ENCODE results near the gene REG3A. TPM values are rescaled to one million over a fixed set of nuclear protein-coding genes. Genes with fewer than 3 reads are reported as not detected.

The REG3A gene
- total RNA-seq: not detected
- not detected for polyA plus RNA-seq (ENCODE audit: insufficient read depth, low read depth, low replicate concordance)
- long read RNA-seq, donor 1: 0 reads
- long read RNA-seq, donor 2: 0 reads

- no peaks in the 10 kb centered on the region for H3K4me1 ChIP-seq
- intact Hi-C loops (cut with DNase I; ENCODE audit: low total_unique reads): no loop called here
- H3K36me3 ChIP-seq (ENCODE audit: low read depth, missing control alignments): no peaks in the 10 kb centered on the region
- no peaks in the 10 kb centered on the region for H3K9me3 ChIP-seq
- H3K27ac ChIP-seq: no peak within 1 kb of the TSS
- H3K27me3 ChIP-seq: no peaks in the 10 kb centered on the region
- TF ChIP-seq POLR2A (IDR thresholded peaks at IDR 0.05) (no peak), CTCF (IDR thresholded peaks at IDR 0.05) (no peak)
- no peak for DNase-seq
- H3K4me3 ChIP-seq: no peak within 1 kb of the TSS
These were observed at the start of gene REG3A for GRCh38 chr2:79159653-79160052. Gene REG3A, minus strand, starts transcription at chr2:79159753. Its CDS starts 348 bp downstream, at chr2:79159405.

GRCh38 chr2:79200762-79201161, 41.2 kb upstream of the REG3A start:
- TF ChIP-seq POLR2A (IDR thresholded peaks at IDR 0.05): no peak
- no peak for TF ChIP-seq CTCF (IDR thresholded peaks at IDR 0.05)

GRCh38 chr2:79191816-79192215, 32.3 kb upstream of the REG3A start:
- intact Hi-C loops (cut with DNase I; ENCODE audit: low total_unique reads): no loop called here
- H3K27ac ChIP-seq: no peak overlapping the region
- TF ChIP-seq CTCF (IDR thresholded peaks at IDR 0.05): no peak
- no peak for TF ChIP-seq POLR2A (IDR thresholded peaks at IDR 0.05)
- H3K4me3 ChIP-seq: no peak overlapping the region
- WGBS, 2 donors: 74 to 76% methylated on average over 7 of the region's 7 CpGs
- H3K36me3 ChIP-seq (ENCODE audit: low read depth, missing control alignments): no peaks in the 10 kb centered on the region
- H3K9me3 ChIP-seq: no peaks in the 10 kb centered on the region
- H3K27me3 ChIP-seq: no peaks in the 10 kb centered on the region
- H3K4me1 ChIP-seq: peaks cover 6% of the 10 kb centered on the region
- no peak for DNase-seq

More at GRCh38 chr2:79200762-79201161, 41.2 kb upstream of the REG3A start:
- no peaks in the 10 kb centered on the region for H3K36me3 ChIP-seq (ENCODE audit: low read depth, missing control alignments)
- no peaks in the 10 kb centered on the region for H3K4me1 ChIP-seq
- H3K27ac ChIP-seq: no peak overlapping the region
- H3K27me3 ChIP-seq: no peaks in the 10 kb centered on the region
- intact Hi-C loops (cut with DNase I; ENCODE audit: low total_unique reads): no loop called here
- no peak for DNase-seq
- H3K4me3 ChIP-seq: no peak overlapping the region
- 84 to 85% methylated on average over 1 of the region's 1 CpG for WGBS, 2 donors
- no peaks in the 10 kb centered on the region for H3K9me3 ChIP-seq

GRCh38 chr2:79191081-79191480, 31.5 kb upstream of the REG3A start:
- Histone ChIP-seq H3K27me3 (no peaks in the 10 kb centered on the region), H3K27ac (no peak overlapping the region), H3K4me3 (no peak overlapping the region), H3K9me3 (no peaks in the 10 kb centered on the region), H3K36me3 (ENCODE audit: low read depth, missing control alignments) (no peaks in the 10 kb centered on the region), H3K4me1 (peaks cover 6% of the 10 kb centered on the region)
- DNase-seq: no peak
- WGBS, 2 donors: 86% methylated on average over 1 of the region's 1 CpG
- no peak for TF ChIP-seq CTCF (IDR thresholded peaks at IDR 0.05)
- no peak for TF ChIP-seq POLR2A (IDR thresholded peaks at IDR 0.05)
- intact Hi-C loops (cut with DNase I; ENCODE audit: low total_unique reads): no loop called here

GRCh38 chr2:79189465-79189864, 29.9 kb upstream of the REG3A start:
- H3K27ac ChIP-seq: no peak overlapping the region
- WGBS, 2 donors: 52% methylated on average over 3 of the region's 3 CpGs
- TF ChIP-seq CTCF (IDR thresholded peaks at IDR 0.05) (no peak), POLR2A (IDR thresholded peaks at IDR 0.05) (no peak)
- intact Hi-C loops (cut with DNase I; ENCODE audit: low total_unique reads): no loop called here
- no peak for DNase-seq
- no peaks in the 10 kb centered on the region for H3K27me3 ChIP-seq
- peaks cover 5% of the 10 kb centered on the region for H3K4me1 ChIP-seq
- no peaks in the 10 kb centered on the region for H3K36me3 ChIP-seq (ENCODE audit: low read depth, missing control alignments)
- no peak overlapping the region for H3K4me3 ChIP-seq
- H3K9me3 ChIP-seq: no peaks in the 10 kb centered on the region
